ENCODE results near the gene PRR5. TPM values are rescaled to one million over a fixed set of nuclear protein-coding genes. Genes with fewer than 3 reads are reported as not detected.

The PRR5 gene
- total RNA-seq, 1 experiment from 2014 or later: 11.8 TPM

- no CpG with 5 or more reads among the region's 52 CpGs for WGBS (ENCODE audit: extremely low coverage, insufficient read length, low lambda C conversion rate)
- Histone ChIP-seq H3K27ac (ENCODE audit: insufficient read length, low read depth, low read length) (no peak overlapping the region), H3K23ac (ENCODE audit: insufficient read length, low read depth, low read length) (no peak overlapping the region), H4K5ac (ENCODE audit: insufficient read length, low read depth, low read length) (no peak overlapping the region), H3K14ac (ENCODE audit: insufficient read depth, low read length) (no peak overlapping the region), H2AFZ (ENCODE audit: low read length) (no peak overlapping the region), H3K18ac (ENCODE audit: insufficient read length, low read depth, low read length) (no peak overlapping the region), H4K8ac (replicated peaks; ENCODE audit: insufficient read length, low read depth, low read length) (no peak overlapping the region), H2AK5ac (ENCODE audit: insufficient read length, low read length) (no peak overlapping the region), H2BK15ac (ENCODE audit: low read depth, low read length) (no peak overlapping the region), H2BK120ac (ENCODE audit: low read depth, low read length, poor library complexity, severe bottlenecking) (no peak overlapping the region), H3K4ac (ENCODE audit: low read depth, low read length) (no peak overlapping the region), H3K79me1 (ENCODE audit: insufficient read depth, low read depth, low read length, poor library complexity, severe bottlenecking) (no peaks in the 10 kb centered on the region), H4K20me1 (ENCODE audit: control insufficient read depth, insufficient read depth, insufficient read length) (no peaks in the 10 kb centered on the region), H2BK20ac (ENCODE audit: low read depth, low read length, poor library complexity, severe bottlenecking) (no peak overlapping the region), H3K4me2 (ENCODE audit: insufficient read depth, insufficient read length, low read length) (no peak overlapping the region), H3K27me3 (ENCODE audit: insufficient read depth, low read length) (no peaks in the 10 kb centered on the region), H3K56ac (ENCODE audit: insufficient read length, low read depth, low read length) (no peak overlapping the region), H3K9ac (ENCODE audit: extremely low read depth, insufficient read length, low read length) (no peak overlapping the region), H2BK5ac (ENCODE audit: insufficient read length, low read length) (no peak overlapping the region), H3K23me2 (ENCODE audit: insufficient read length, low read depth, low read length, poor library complexity, severe bottlenecking) (no peaks in the 10 kb centered on the region), H3K9me3 (ENCODE audit: control insufficient read depth, low read depth, low read length) (no peaks in the 10 kb centered on the region), H3K79me2 (ENCODE audit: insufficient read depth, low read length) (no peaks in the 10 kb centered on the region), H2BK12ac (ENCODE audit: insufficient read length, low read depth, low read length) (no peak overlapping the region), H3T11ph (ENCODE audit: low read length) (no peak overlapping the region), H4K91ac (ENCODE audit: insufficient read length, low read depth, low read length) (no peak overlapping the region), H3K4me1 (ENCODE audit: insufficient read depth, low read length) (no peaks in the 10 kb centered on the region; the same call in 1 of the 2 replicates)
- TF ChIP-seq CTCF (conservative IDR thresholded peaks at IDR 0.05): no peak
- DNase-seq: no peak
- Mint-ChIP-seq H3K36me3 (ENCODE audit: insufficient read depth in 1 of 3, low read depth in 3 of 3) (no peaks in the 10 kb centered on the region), H3K4me3 (no peak overlapping the region), H3K27ac (no peak overlapping the region), H3K9me3 (no peaks in the 10 kb centered on the region), H3K4me1 (peaks cover 14 to 42% of the 10 kb centered on the region in 2 experiments), H3K27me3 (ENCODE audit: low read depth) (peaks cover 8% of the 10 kb centered on the region)
Measured at GRCh38 chr22:44736581-44737405, 34.8 kb downstream of the PRR5 start.
